ENCODE data around the gene SCGB1C1.
"Not testable (repeated sequence)": the region's sequence is repeated elsewhere in the genome, so short reads cannot be mapped to it uniquely, and the experiment has no call there.

SCGB1C1 gene

DNA sequence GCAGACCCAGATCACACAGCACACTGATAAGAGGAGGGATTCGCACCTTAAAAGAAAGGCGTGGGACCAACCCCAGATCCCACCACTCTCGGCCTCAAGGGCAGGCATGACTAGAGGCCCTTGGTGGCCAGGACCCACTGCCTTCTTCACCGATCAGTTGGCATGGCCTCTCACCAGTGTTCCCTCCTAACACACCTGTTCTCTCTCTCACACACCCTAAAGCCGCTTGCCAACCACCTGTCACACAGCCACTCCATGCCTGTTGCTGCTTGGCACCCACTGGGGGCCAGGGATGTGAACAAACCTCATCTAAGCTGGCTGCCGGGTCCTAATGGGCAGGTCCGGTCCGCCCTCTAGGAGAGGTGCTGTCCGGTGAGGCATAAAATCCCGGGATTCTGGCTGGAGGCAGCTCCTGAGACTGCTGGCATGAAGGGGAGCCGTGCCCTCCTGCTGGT lies at the start of gene SCGB1C1:
Gene SCGB1C1, plus strand, starts transcription at position 405 of the 455 bp plus-strand sequence. Its CDS starts 22 bp downstream, at position 427.
- not testable (repeated sequence) for DNase-seq

DNA sequence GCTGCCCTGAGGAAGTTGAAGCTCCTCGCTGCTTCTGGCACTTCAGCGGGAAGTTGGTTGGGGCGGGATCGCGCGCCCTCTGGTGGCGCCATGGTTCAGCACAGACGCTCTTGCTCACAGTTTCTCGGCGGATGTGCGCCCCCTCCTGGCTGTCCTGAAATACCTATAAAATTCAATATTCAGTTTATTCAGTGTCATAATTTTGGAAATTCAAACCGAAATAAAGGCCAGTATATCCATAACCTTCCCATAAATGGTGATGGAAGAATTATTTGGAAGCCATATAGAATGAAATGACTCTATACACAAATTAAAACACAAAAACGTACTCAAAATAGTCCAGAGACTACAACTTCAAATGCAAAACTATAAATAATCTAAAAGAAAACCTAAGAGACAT lies 12.6 kb upstream of the SCGB1C1 start:
- DNase-seq, result not testable (repeated sequence)

- not testable (repeated sequence) for DNase-seq
Observed at GRCh38 chr11:189200-189783, 3.6 kb upstream of the SCGB1C1 start.

DNA sequence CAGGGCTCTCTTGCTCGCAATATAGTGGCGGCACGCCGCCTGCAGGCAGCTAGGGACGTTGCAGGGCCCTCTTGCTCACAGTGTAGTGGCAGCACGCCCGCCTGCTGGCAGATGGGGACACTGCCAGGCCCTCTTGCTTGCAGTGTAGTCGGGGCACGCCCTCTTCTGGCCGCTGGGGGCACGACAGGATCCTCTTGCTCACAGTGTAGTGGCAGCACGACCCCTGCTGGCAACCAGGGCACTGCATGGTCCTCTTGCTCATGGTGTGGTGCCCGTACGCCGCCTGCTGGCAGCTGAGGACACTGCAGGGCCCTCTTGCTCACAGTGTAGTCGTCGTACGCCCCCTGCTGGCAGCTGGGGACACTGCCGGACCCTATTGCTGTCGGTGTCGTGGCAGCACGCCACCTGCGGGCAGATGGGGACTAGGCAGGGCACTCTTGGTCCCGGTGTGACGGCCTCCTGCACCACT lies 3.0 kb upstream of the SCGB1C1 start:
- DNase-seq, result not testable (repeated sequence)

GRCh38 chr11:190546-190945 lies 2.3 kb upstream of the SCGB1C1 start:
- DNase-seq, result not testable (repeated sequence)

- DNase-seq, result not testable (repeated sequence)
Observed at GRCh38 chr11:191490-192478, 1.1 kb upstream of the SCGB1C1 start.

GRCh38 chr11:193481-193880 lies 603 bp downstream of the SCGB1C1 start:
- not testable (repeated sequence) for DNase-seq

DNA sequence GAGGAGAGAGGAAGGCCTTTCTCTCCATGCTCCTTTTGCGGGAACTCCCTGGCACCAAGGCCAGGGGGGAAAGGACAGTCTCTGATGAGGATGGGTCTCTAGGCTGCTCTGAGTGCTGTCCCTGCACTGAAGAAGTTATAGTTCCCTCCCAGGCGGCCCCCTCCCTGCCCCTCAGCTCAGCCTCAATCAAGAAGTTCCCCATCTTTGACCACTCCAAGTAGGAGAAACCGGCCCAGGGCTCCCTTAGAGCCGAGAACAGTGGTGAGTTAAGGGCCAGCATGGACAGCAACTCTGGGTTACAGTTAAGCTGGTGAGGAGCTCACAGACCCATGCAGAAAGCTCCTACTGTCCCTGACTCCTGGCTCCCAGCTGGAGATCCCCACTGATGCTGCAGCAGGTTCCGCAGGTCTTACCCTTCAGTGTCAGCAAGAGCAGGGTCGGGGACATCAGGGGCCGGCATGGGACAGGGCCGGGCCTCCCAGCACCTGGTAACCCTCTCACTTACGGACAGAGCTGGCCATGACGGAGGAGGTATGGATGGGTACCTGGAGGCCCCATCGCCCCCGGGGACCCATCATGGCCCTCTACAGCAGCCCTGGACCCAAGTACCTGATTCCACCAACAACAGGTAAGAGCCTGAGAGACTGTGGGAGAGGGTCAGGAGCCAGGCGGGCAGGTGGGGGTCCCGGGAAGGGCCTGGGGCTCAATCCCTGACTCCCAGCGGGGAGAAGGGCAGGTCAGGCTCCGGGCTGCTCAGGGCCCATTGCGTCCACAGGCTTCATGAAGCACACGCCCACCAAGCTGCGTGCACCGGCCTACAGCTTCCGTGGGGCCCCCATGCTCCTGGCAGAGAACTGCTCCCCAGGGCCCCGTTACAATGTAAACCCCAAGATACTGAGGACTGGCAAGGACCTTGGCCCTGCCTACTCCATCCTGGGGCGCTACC lies 4.2 kb downstream of the SCGB1C1 start:
- no peak for DNase-seq

DNA sequence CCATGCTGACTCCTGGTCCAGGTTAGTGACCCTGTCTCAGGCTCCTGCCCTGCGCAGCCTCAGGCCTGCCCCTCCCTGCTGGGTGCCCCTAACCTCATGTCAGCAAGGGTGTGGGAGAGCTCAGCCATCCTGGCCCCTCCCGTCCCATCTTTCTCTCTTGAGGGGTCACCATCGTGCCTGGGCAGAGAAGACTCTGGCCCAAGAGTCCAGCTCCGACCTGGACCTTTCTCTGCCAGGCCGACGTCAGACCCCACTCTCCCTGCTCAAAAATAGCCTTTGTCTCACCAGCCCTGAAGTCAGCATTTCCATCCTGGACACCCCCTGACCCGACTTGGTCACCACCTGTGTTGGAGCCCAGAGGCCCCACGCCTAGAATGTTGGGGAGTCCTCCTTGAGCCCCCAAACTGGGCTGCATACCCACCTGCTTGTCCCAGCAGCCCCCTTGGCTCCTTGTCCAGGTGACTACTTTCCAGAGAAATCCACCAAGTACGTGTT lies 4.9 kb downstream of the SCGB1C1 start:
- DNase-seq, result no peak

GRCh38 chr11:198236-198806 lies 5.4 kb downstream of the SCGB1C1 start:
- DNase-seq, result no peak

- no peak for DNase-seq
Observed at GRCh38 chr11:199004-199581, 6.2 kb downstream of the SCGB1C1 start.

GRCh38 chr11:199782-200181 lies 6.9 kb downstream of the SCGB1C1 start:
- no peak for DNase-seq

DNA sequence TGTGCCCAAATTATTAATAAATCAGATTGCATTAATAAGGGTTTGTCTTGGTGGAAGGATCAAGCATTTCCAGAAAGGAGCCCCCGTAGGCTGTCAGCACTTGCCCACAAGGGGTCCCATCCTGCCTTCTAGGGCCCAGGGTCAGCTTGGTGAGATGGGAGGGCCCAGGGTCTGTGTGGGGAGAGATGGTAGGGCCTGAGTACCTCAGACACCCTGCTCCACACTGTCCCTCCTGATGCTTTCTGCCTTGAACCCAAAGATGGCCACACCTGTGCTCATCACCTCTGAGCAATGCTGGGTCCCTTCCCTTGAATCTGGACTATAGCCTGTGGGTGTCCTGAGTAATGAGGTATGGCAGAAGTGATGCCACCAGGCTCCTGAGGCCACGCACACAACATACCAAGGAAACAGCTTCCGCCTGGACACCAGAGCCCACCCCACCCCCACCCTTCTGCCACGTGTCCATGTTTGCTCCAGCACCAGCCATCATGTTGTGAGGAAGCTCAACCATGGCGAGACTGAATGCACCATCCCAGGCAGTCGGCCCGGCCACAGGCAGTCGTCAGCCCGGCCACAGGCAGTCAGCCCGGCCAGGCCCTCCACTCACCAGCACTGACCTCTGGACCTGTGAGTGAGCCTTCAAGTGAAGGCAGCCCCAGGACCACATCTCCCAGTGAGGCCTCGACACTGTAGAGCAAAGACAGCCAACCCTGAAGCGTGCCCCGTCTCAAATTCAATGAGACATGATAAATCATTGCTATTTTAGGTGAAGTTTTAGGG lies 7.5 kb downstream of the SCGB1C1 start:
- no peak for DNase-seq

- no peak for DNase-seq
Observed at GRCh38 chr11:201966-202365, 9.1 kb downstream of the SCGB1C1 start.

DNA sequence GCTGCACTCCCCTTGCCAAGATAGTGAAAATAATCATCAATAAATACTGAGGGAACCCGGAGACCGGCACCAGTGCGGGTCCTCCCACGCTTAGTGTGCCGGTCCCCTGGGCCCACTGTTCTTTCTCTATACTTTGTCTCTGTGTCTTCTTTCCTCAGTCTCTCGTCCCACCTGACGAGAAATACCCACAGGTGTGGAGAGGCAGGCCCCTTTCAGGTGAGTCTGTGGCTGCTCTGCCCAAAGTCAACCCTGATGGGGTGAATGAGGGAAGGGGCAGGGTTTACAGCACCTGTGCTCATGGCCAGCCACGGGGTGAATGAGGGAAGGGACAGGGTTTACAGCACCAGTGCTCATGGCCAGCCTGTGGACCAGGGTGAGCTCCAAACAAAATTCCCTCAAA lies 9.6 kb downstream of the SCGB1C1 start:
- no peak for DNase-seq

DNA sequence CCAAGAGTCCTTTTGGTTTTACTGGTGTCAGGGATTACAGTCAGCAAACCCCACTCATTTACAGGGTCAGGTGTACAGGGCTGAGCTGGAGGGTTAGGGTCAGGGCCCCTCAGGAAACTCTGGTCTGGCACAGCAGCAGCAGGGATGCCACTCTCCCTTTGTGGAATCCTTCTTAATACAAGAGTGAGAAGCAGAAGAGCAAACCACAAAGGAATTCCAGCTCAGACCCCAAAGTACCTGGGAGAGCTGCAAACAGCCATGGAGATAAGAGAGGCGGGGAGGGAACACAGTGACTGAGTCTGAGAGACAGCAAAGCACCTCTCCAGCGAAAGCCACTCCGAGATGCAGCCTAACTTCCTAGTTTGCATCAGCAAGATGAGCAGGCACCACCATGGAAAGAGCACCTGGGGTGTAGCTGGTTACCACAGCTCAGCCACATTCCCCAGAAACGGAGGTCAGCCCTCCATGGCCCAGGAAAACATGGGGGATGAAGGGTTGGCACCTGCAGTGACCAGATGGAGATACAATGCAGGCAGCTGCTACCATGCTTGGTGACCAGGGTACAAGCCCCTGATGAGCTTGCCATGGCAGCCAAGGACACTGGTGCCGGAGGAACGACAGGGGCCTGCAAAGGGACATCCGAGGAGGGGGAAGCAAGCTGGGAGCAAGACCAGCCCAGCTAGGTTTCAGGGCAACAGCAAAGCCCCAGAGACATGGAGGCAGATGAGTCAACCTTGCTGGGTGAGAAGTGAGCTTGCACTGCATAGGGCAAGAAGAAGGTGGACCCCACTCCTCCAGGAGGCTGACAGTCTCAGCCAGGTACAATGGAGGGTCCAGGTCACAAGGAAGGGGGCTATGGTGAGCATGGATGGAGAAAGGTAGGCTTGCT lies 10.4 kb downstream of the SCGB1C1 start:
- no peak for DNase-seq

- no peak for DNase-seq
Observed at GRCh38 chr11:203945-204586, 11.2 kb downstream of the SCGB1C1 start.

DNA sequence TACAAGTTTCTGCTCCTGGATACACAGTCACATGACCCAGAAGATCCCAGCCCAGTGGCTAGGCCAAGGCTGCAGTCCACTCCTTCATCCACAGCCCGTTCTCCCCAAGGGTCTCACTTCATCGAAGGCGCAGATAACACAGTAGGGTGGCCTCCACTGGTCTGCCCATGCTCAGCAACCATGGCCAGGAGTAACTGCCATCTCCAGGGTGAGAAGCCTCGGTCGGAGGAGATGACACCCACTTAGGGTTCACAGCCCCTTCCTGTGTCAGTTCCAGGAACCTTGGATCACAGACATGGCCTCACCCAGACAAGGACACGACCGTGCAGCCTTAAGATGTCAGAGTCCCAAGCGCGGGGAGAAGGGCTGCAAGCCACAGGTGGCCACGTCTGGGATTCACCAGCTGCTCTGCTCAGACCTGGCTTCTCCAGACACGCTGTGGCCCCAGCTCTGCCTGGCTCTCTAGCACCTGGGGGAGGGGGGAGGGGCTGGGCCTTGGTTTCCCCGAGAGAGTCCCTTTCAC lies 11.8 kb downstream of the SCGB1C1 start:
- no peak for DNase-seq

All from NCI-H510A treated with DMSO at 0.1 percent for 48 hours (cell line).